OCI-LY7 (cell line): ENCODE data around the gene ANKRD44. TPM values are rescaled to one million over a fixed set of nuclear protein-coding genes. Genes with fewer than 3 reads are reported as not detected.

ENCODE experiments used
- BruUV-seq: library from RNA; stranded (reverse); fragments of 400-500 nt; replicated peaks from 2 replicates; lab custom pipeline; 2021; lab: Mats Ljungman, UMichigan
- CTCF ChIA-PET: fragments of 300-600 bp; sonication (Branson Sonifier 250); formaldehyde crosslinking; loops from one replicate; lab custom pipeline; 2022; ENCODE audit warnings: antibody characterized with exemption; ENCODE audit not compliant: unreplicated experiment; lab: Charles Lee
- POLR2A ChIA-PET: fragments of 300-600 bp; sonication (Branson Sonifier 250); formaldehyde crosslinking; loops from one replicate; lab custom pipeline; 2022; ENCODE audit warnings: antibody characterized with exemption; lab: Charles Lee
- DNase-seq: peaks from one replicate; pipeline ENCODE4 v3.0.0-alpha.2; 2015; ENCODE audit warnings: low spot score
- H2AFZ ChIP-seq: fragments of 200-600 bp; sonication (generic), shearing (Covaris generic); 2 replicates; pipeline ENCODE4 v1.6.1; 2014; ENCODE audit warnings: mild to moderate bottlenecking, antibody characterized with exemption, low read length, moderate library complexity
- H3K27ac ChIP-seq: fragments of 200-600 bp; sonication (generic); 2 replicates; pipeline ENCODE4 v1.5.1; 2014; ENCODE audit warnings: mixed run types, low read depth, mild to moderate bottlenecking, moderate library complexity, low read length, inconsistent platforms; ENCODE audit not compliant: poor library complexity, severe bottlenecking
- H3K36me3 ChIP-seq: fragments of 200-600 bp; sonication (generic); 2 replicates; pipeline ENCODE4 v1.6.1; 2014; ENCODE audit warnings: mild to moderate bottlenecking, antibody characterized with exemption, low read length, moderate library complexity, mixed read lengths; ENCODE audit not compliant: insufficient read depth
- H3K4me1 ChIP-seq: fragments of 200-600 bp; sonication (generic); 2 replicates; pipeline ENCODE4 v1.5.1; 2014; ENCODE audit warnings: mild to moderate bottlenecking, low read length; ENCODE audit not compliant: insufficient read depth, poor library complexity, severe bottlenecking
- H3K4me2 ChIP-seq: fragments of 200-600 bp; sonication (generic); 2 replicates; pipeline ENCODE4 v1.6.1; 2014; ENCODE audit warnings: mild to moderate bottlenecking, low read length
- H3K4me3 ChIP-seq: fragments of 200-600 bp; sonication (generic); 2 replicates; pipeline ENCODE4 v1.5.1; 2014; ENCODE audit warnings: mild to moderate bottlenecking, low read depth, low read length; ENCODE audit not compliant: poor library complexity, severe bottlenecking
- H3K79me2 ChIP-seq: fragments of 200-600 bp; sonication (generic); 2 replicates; pipeline ENCODE4 v1.6.1; 2016; ENCODE audit warnings: low read depth, mild to moderate bottlenecking, low read length, moderate library complexity, mixed read lengths; ENCODE audit not compliant: insufficient read depth
- H3K9me2 ChIP-seq: fragments of 200-600 bp; sonication (generic); 2 replicates; pipeline ENCODE4 v1.6.1; 2016; ENCODE audit warnings: mild to moderate bottlenecking, low read length, mixed read lengths; ENCODE audit not compliant: insufficient read depth
- H3K9me3 ChIP-seq: fragments of 200-600 bp; sonication (generic); 2 replicates; pipeline ENCODE4 v1.6.1; 2014; ENCODE audit warnings: mild to moderate bottlenecking, mixed run types, low read length, mixed read lengths
- H4K20me1 ChIP-seq: fragments of 200-600 bp; sonication (generic); 2 replicates; pipeline ENCODE4 v1.6.1; 2014; ENCODE audit warnings: mild to moderate bottlenecking, antibody characterized with exemption, low read length, moderate library complexity, mixed read lengths; ENCODE audit not compliant: insufficient read depth
- EZH2phosphoT487 ChIP-seq: fragments of 200-600 bp; sonication (generic); IDR thresholded peaks from 2 replicates; pipeline ENCODE4 v1.6.1; 2018; ENCODE audit warnings: low read depth, borderline replicate concordance, mild to moderate bottlenecking, mixed run types, antibody characterized with exemption, low read length, moderate library complexity, mixed read lengths
- intact Hi-C: fragments of 100-400 bp; cut with micrococcal nuclease; formaldehyde crosslinking; loops from one replicate; pipeline ENCODE4 v1.10.0; 2022; ENCODE audit not compliant: unreplicated experiment
- total RNA-seq, 2 experiments: library from RNA; depleted of rRNA in 1 of 2; stranded (reverse); fragments of >200 nt in 1 of 2; shearing (Covaris generic) in 1 of 2; gene quantifications; 2 replicates each; pipeline ENCODE4 v1.2.3, GENCODE V29; 2014 to 2022
- TF ChIP-seq, protein P1 (sequence below): fragments of 200-600 bp; sonication (generic); conservative IDR thresholded peaks from 2 replicates; pipeline ENCODE4 v1.5.1; 2014; ENCODE audit warnings: mild to moderate bottlenecking, antibody characterized with exemption, low read length, moderate library complexity, mixed read lengths

The ANKRD44 gene
- total RNA-seq, 2 experiments from 2014 or later = 69.4 to 73.7 TPM

DNA sequence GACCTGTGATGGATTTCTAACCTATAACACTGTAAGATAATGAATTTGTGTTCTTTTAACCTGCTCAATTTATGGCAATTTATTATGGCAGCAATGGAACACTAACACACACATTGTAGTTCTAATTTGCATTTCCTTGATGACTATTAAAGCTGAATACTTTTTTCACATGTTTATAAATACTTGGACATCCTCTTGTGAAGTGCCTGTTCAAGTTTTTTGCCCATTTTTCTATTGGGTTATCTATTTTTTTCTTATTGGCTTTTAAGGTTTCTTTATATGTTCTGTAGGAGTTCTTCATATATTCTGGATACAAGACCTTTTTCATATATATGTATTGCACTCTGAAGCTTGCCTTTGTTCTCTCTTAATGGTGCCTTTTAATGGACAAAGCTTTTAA, 255.5 kb downstream of the ANKRD44 start:
- peaks cover 15% of the 10 kb centered on the region; the same call in 1 of the 2 replicates for H3K9me3 ChIP-seq
- DNase-seq = no peak
- no peaks in the 10 kb centered on the region for H3K4me1 ChIP-seq
- H3K9me2 ChIP-seq = no peaks in the 10 kb centered on the region
- ChIA-PET CTCF (no interaction called here), POLR2A (interaction anchor here (0.5 to 0.6 kb wide), 2 partner anchors 69 to 1601 kb away, joined by 3 to 4 read pairs; no protein-coding TSS in a partner anchor)
- no peaks in the 10 kb centered on the region for H3K79me2 ChIP-seq
- no peak overlapping the region for H3K4me3 ChIP-seq
- peaks cover 46% of the 10 kb centered on the region for H3K36me3 ChIP-seq
- TF ChIP-seq EZH2phosphoT487 = no peak
- TF ChIP-seq, protein P1, sequence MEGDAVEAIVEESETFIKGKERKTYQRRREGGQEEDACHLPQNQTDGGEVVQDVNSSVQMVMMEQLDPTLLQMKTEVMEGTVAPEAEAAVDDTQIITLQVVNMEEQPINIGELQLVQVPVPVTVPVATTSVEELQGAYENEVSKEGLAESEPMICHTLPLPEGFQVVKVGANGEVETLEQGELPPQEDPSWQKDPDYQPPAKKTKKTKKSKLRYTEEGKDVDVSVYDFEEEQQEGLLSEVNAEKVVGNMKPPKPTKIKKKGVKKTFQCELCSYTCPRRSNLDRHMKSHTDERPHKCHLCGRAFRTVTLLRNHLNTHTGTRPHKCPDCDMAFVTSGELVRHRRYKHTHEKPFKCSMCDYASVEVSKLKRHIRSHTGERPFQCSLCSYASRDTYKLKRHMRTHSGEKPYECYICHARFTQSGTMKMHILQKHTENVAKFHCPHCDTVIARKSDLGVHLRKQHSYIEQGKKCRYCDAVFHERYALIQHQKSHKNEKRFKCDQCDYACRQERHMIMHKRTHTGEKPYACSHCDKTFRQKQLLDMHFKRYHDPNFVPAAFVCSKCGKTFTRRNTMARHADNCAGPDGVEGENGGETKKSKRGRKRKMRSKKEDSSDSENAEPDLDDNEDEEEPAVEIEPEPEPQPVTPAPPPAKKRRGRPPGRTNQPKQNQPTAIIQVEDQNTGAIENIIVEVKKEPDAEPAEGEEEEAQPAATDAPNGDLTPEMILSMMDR = no peak
- no peak overlapping the region for H3K27ac ChIP-seq
- H2AFZ ChIP-seq = no peak overlapping the region
- intact Hi-C loops = no loop called here
- no TSS peak for BruUV-seq
- H3K4me2 ChIP-seq = no peak overlapping the region
- no peaks in the 10 kb centered on the region for H4K20me1 ChIP-seq

DNA sequence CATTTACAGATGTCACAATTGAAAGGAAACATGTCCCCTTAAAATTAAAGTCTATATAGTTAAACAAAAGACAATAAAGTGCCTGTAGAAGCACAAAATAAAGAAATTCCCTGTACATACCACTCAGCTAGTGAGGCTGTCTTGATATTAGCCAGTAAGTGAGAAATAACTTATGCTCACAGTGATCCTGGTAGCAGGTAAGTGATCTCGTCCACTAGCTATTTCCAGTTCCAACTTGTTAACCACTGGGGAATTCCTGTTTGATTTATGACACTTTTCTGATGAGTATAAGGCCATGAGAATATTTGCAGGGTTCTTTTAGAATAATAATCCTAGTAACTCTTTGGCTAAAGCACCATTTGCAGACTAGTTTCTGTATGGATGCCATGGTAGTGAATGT, 256.1 kb downstream of the ANKRD44 start:
- Histone ChIP-seq H3K36me3 (peaks cover 46% of the 10 kb centered on the region), H3K4me2 (no peak overlapping the region), H3K4me1 (no peaks in the 10 kb centered on the region), H3K27ac (no peak overlapping the region), H3K9me2 (no peaks in the 10 kb centered on the region), H2AFZ (no peak overlapping the region), H3K9me3 (peaks cover 15% of the 10 kb centered on the region; the same call in 1 of the 2 replicates), H3K4me3 (no peak overlapping the region), H4K20me1 (no peaks in the 10 kb centered on the region), H3K79me2 (no peaks in the 10 kb centered on the region)
- no peak for TF ChIP-seq EZH2phosphoT487
- TF ChIP-seq, protein P1 = no peak
- CTCF ChIA-PET = no interaction called here
- intact Hi-C loops = no loop called here
- no peak for DNase-seq
- BruUV-seq = no TSS peak
- POLR2A ChIA-PET = interaction anchor here (0.7 to 0.9 kb wide), 2 partner anchors 18 to 20 kb away, joined by 3 read pairs; no protein-coding TSS in a partner anchor

DNA sequence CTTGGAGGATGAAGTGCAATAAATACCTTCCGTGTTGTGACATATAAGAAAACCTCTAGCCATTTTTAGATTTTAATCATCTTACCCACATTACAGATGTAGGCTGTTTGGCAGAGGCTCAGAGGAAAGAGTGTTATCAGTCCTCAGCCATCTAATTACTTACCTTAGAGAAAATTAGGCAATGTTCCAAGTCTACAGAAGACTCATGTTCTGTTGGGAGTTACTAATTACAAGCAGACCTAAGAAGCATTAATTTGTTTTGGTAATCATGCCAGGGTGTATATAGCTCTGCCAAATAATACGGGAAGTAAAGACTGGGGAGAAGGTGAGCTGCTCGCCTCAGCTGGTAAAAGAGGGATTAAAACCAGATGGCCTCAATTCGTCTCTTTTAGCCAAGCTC, 258.2 kb downstream of the ANKRD44 start:
- POLR2A ChIA-PET = interaction anchor here (0.9 to 1.4 kb wide), 2 partner anchors 9 to 48 kb away, joined by 3 to 4 read pairs; no protein-coding TSS in a partner anchor
- CTCF ChIA-PET = no interaction called here
- Histone ChIP-seq H3K4me1 (no peaks in the 10 kb centered on the region), H3K79me2 (no peaks in the 10 kb centered on the region), H2AFZ (no peak overlapping the region), H3K27ac (no peak overlapping the region), H3K36me3 (peaks cover 45% of the 10 kb centered on the region), H3K4me2 (no peak overlapping the region), H4K20me1 (no peaks in the 10 kb centered on the region), H3K4me3 (no peak overlapping the region), H3K9me3 (peaks cover 15% of the 10 kb centered on the region; the same call in 1 of the 2 replicates), H3K9me2 (no peaks in the 10 kb centered on the region)
- TF ChIP-seq, protein P1 = no peak
- no peak for TF ChIP-seq EZH2phosphoT487
- intact Hi-C loops = no loop called here
- DNase-seq = no peak
- no TSS peak for BruUV-seq
